K562 (cell line): ENCODE data around the gene CTSD. TPM values are rescaled to one million over a fixed set of nuclear protein-coding genes. Genes with fewer than 3 reads are reported as not detected.
A peak's percentile ranks its signal among the peaks of the same experiment; 100 is the strongest.

Source experiments
- ATF7 ChIP-seq: fragments of 450-650 bp; IDR thresholded peaks from 2 replicates; pipeline ENCODE4 v1.7.1; 2014; ENCODE audit warnings: mild to moderate bottlenecking, moderate library complexity
- BRF1 ChIP-seq: IDR thresholded peaks from 3 replicates; pipeline ENCODE4 v1.6.1; 2011; ENCODE audit warnings: borderline replicate concordance, mild to moderate bottlenecking; ENCODE audit not compliant: insufficient read length; ENCODE audit errors: extremely low read depth
- CHD4 ChIP-seq: fragments of 200-600 bp; sonication (generic); IDR thresholded peaks from 3 replicates; pipeline ENCODE4 v1.6.1; 2012; ENCODE audit warnings: low read depth, mild to moderate bottlenecking, mixed read lengths, low read length, inconsistent platforms; ENCODE audit not compliant: insufficient read depth, insufficient replicate concordance, poor library complexity, severe bottlenecking
- ELF1 ChIP-seq: fragments of 200-800 bp; sonication (Bioruptor generic); IDR thresholded peaks from 2 replicates; pipeline ENCODE4 v1.6.1; 2016; ENCODE audit warnings: missing genetic modification characterization, missing compliant biosample characterization
- FOSL1 ChIP-seq: fragments of 200-800 bp; sonication (Bioruptor generic); conservative IDR thresholded peaks from 2 replicates; pipeline ENCODE4 v1.6.1; 2016; ENCODE audit warnings: missing genetic modification characterization, missing compliant biosample characterization
- FOXA1 ChIP-seq: fragments of 450-650 bp; IDR thresholded peaks from 2 replicates; pipeline ENCODE4 v1.6.1; 2016; ENCODE audit warnings: mild to moderate bottlenecking, borderline replicate concordance
- FOXK2 ChIP-seq, 2 experiments: fragments of 450-650 bp; IDR thresholded peaks in 1 of 2; conservative IDR thresholded peaks in 1 of 2; 2 replicates each; pipeline ENCODE4 v1.6.1; 2016; ENCODE audit warnings: low read depth in 2 of 2, mild to moderate bottlenecking in 1 of 2
- HMGN3 ChIP-seq: IDR thresholded peaks from 2 replicates; pipeline ENCODE4 v1.6.1; 2011; ENCODE audit warnings: borderline replicate concordance, low read depth, mild to moderate bottlenecking, mixed read lengths, low read length; ENCODE audit not compliant: insufficient read length; ENCODE audit errors: extremely low read depth
- JUND ChIP-seq, 2 experiments: IDR thresholded peaks; 2 replicates in 1 of 2; 3 replicates in 1 of 2; pipeline ENCODE4 v1.6.1; 2011; ENCODE audit warnings: borderline replicate concordance in 2 of 2, low read depth in 2 of 2, low read length in 2 of 2, improper control_type of control experiment in 1 of 2, missing biosample characterization in 1 of 2, missing genetic modification characterization in 1 of 2, missing genetic modification reagents in 1 of 2
- LEF1 ChIP-seq: fragments of 450-650 bp; IDR thresholded peaks from 2 replicates; pipeline ENCODE4 v1.6.1; 2016; ENCODE audit warnings: mild to moderate bottlenecking
- MCM2 ChIP-seq: fragments of 450-650 bp; IDR thresholded peaks from 2 replicates; pipeline ENCODE4 v1.6.1; 2017; ENCODE audit warnings: low read depth, mild to moderate bottlenecking
- NCOR1 ChIP-seq: fragments of 450-650 bp; IDR thresholded peaks from 2 replicates; pipeline ENCODE4 v1.6.1; 2016; ENCODE audit warnings: mild to moderate bottlenecking, moderate library complexity
- NR4A1 ChIP-seq, 2 experiments: fragments of 250-450 bp in 1 of 2; fragments of 450-650 bp in 1 of 2; sonication (Bioruptor Pico) in 1 of 2; IDR thresholded peaks; 2 replicates each; pipeline versions ENCODE4 v1.4.0 to v1.6.1; 2016 to 2020; ENCODE audit warnings: mild to moderate bottlenecking in 2 of 2, missing compliant biosample characterization in 1 of 2, missing genetic modification characterization in 1 of 2, moderate library complexity in 1 of 2
- PHF21A ChIP-seq: fragments of 450-650 bp; IDR thresholded peaks from 2 replicates; pipeline ENCODE4 v1.6.1; 2017; ENCODE audit warnings: low read depth, borderline replicate concordance
- PPARD ChIP-seq: fragments of 250-450 bp; sonication (Bioruptor Pico); IDR thresholded peaks from 2 replicates; pipeline ENCODE4 v1.8.0; 2022; ENCODE audit warnings: inconsistent platforms, mild to moderate bottlenecking, moderate library complexity
- SMC3 ChIP-seq: conservative IDR thresholded peaks from 2 replicates; pipeline ENCODE4 v1.6.1; 2011; ENCODE audit warnings: low read depth, low read length, improper control_type of control experiment; ENCODE audit not compliant: insufficient read depth
- ZBTB34 ChIP-seq: fragments of 250-450 bp; sonication (Bioruptor Pico); IDR thresholded peaks from 2 replicates; pipeline ENCODE4 v1.8.0; 2021; ENCODE audit warnings: mild to moderate bottlenecking, moderate library complexity
- ZNF175 ChIP-seq: fragments of 200-800 bp; sonication (Bioruptor generic); IDR thresholded peaks from 2 replicates; pipeline ENCODE4 v1.6.1; 2016; ENCODE audit warnings: low read depth, mild to moderate bottlenecking, missing genetic modification characterization, missing compliant biosample characterization
- ZNF347 ChIP-seq: fragments of 450-650 bp; formaldehyde crosslinking; IDR thresholded peaks from 2 replicates; pipeline ENCODE4 v1.4.0; 2020; ENCODE audit warnings: low read depth, mild to moderate bottlenecking, moderate library complexity
- ZNF354B ChIP-seq: fragments of 250-450 bp; sonication (Bioruptor Pico); IDR thresholded peaks from 2 replicates; pipeline ENCODE4 v1.4.0; 2020
- ZNF512 ChIP-seq: IDR thresholded peaks from 2 replicates; pipeline ENCODE4 v1.6.1; 2016; ENCODE audit warnings: missing genetic modification characterization, missing compliant biosample characterization
- ZNF766 ChIP-seq: fragments of 200-800 bp; sonication (Bioruptor generic); conservative IDR thresholded peaks from 2 replicates; pipeline ENCODE4 v1.6.1; 2016; ENCODE audit warnings: missing genetic modification characterization, missing compliant biosample characterization
- polyA plus RNA-seq, 8 experiments: library from polyadenylated mRNA; depleted of rRNA in 4 of 8; stranded (reverse) in 5 of 8; unstranded in 3 of 8; fragments of >200 nt; fragmentation: Nextera tagmentation in 2 of 8; fragmentation: Illumina TruSeq in 1 of 8; extraction: Ambion mirVana in 2 of 8; extraction: Trizol in 1 of 8; gene quantifications; 2 replicates each; pipeline versions ENCODE4 v1.2.1 to v1.2.3, GENCODE V29; 2011 to 2014; ENCODE audit warnings: inconsistent platforms in 1 of 8, missing spikeins in 1 of 8
- total RNA-seq, 7 experiments: library from RNA; depleted of rRNA in 6 of 7; stranded (reverse); fragments of >200 nt in 6 of 7; fragmentation: Illumina TruSeq in 2 of 7; extraction: Trizol in 2 of 7; gene quantifications; 2 replicates each; pipeline versions ENCODE4 v1.2.1 to v1.2.3, GENCODE V29; 2011 to 2021; ENCODE audit warnings: low replicate concordance in 1 of 7
- TF ChIP-seq, protein P1 (sequence below): fragments of 250-450 bp; sonication (Bioruptor Pico); IDR thresholded peaks from 2 replicates; pipeline ENCODE4 v1.8.0; 2021; ENCODE audit warnings: borderline replicate concordance, mild to moderate bottlenecking, moderate library complexity; ENCODE audit not compliant: poor library complexity, severe bottlenecking

CTSD gene
- total and polyA plus RNA-seq, 9 of the 15 experiments (the other 6 are each of a cell fraction or from before 2014, with no cell fraction given): 1.0 to 112 (median 40.9) TPM

DNA sequence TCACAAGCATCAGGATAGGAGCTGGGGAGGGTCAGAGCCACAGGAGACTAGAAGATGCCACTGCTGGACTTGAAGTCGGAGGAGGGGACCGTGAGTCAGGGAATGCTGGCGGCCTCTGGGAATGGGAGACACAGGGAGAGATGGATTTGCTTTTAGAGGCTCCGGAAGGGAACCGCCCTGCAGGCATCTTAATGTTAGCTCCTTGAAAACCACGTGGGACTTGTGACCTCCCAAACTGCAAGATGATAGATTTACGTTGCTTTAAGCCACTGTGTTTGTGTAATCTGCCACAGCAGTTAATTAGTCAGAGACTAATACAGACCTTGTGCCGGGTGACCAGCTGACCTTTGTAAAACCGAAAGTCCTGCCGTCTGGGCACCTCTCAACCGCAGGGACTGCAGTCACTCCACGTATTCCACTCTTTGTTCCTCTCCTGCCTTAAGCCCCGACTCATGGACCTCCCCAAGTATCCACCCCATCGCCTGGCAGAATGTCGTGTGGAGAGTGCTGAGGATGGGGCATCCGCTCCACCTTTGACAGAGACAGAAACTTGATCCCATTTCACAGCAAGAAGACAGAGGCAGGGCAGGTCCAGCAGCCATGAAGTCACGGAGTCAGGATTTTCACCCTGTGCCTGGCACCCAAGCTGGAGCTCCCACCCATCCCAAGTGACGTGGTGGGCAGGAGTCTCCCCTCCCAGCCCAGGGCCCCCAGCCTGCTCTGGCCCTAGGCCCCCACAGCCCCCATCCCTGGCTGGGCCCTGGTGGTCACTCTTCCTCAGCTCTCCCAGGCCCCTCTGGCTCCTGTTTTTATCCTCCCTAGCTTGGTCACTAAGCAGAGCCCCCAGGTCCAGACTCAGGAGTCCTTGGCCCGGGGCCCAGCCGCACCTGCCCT lies 19.4 kb upstream of the CTSD start (continued):
- TF ChIP-seq ATF7 (peak; percentile 44; the same call in 1 of the 2 replicates), NCOR1 (no peak; the same call in 1 of the 2 replicates), BRF1 (no peak), ZNF354B (no peak), MCM2 (no peak), ZNF347 (no peak), FOXA1 (no peak), SMC3 (no peak), LEF1 (peak; percentile 30; the same call in 1 of the 2 replicates), ELF1 (tag) (no peak), ZBTB34 (CRISPR knock-in tag) (no peak), JUND (IDR thresholded peaks at IDR 0.05; ENCODE audit: borderline replicate concordance, low read depth, low read length) (no peak), JUND (tag; IDR thresholded peaks at IDR 0.05; ENCODE audit: borderline replicate concordance, low read depth, low read length) (no peak), FOSL1 (tag) (peak; percentile 81), FOXK2 (conservative IDR thresholded peaks at IDR 0.05 in 1 of 2, IDR thresholded peaks at IDR 0.05 in 1 of 2; ENCODE audit: low read depth in 2 of 2) (no peak), ZNF766 (CRISPR knock-in tag) (no peak), PPARD (CRISPR knock-in tag) (no peak), ZNF512 (tag) (no peak), CHD4 (no peak), PHF21A (no peak), ZNF175 (CRISPR knock-in tag) (no peak), NR4A1 (CRISPR knock-in tag; IDR thresholded peaks at IDR 0.05) (no peak), NR4A1 (tag; IDR thresholded peaks at IDR 0.05) (no peak), HMGN3 (no peak)
- TF ChIP-seq, protein P1, sequence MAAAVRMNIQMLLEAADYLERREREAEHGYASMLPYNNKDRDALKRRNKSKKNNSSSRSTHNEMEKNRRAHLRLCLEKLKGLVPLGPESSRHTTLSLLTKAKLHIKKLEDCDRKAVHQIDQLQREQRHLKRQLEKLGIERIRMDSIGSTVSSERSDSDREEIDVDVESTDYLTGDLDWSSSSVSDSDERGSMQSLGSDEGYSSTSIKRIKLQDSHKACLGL: no peak
